ENCODE data around the gene CAPN15. TPM values are rescaled to one million over a fixed set of nuclear protein-coding genes. Genes with fewer than 3 reads are reported as not detected.

The CAPN15 gene
- total RNA-seq, 1 experiment from 2014 or later, result 91.2 TPM

GRCh38 chr16:521381-522210 is 5.9 kb upstream of the CAPN15 start:
- H3K4me1 ChIP-seq (ENCODE audit: insufficient read depth, low read length, poor library complexity, severe bottlenecking), result peaks cover 7% of the 10 kb centered on the region
- intact Hi-C loops (cut with micrococcal nuclease; ENCODE audit: unreplicated experiment), result no loop called here
- CTCF ChIA-PET, result no interaction called here
- POLR2A ChIA-PET (ENCODE audit: low non-redundant PET), result no interaction called here
- no peak overlapping the region for H3K4me3 ChIP-seq (ENCODE audit: low read depth, low read length, poor library complexity, severe bottlenecking)
- TF ChIP-seq EZH2 (IDR thresholded peaks at IDR 0.05; ENCODE audit: borderline replicate concordance, low read depth, low read length, poor library complexity, severe bottlenecking), result no peak
- TF ChIP-seq CTCF (conservative IDR thresholded peaks at IDR 0.05; ENCODE audit: low read depth, low read length), result no peak
- H3K9me3 ChIP-seq (ENCODE audit: low read depth, low read length, poor library complexity, severe bottlenecking), result no peaks in the 10 kb centered on the region
- no peak for DNase-seq (ENCODE audit: low spot score)
- H3K27me3 ChIP-seq (replicated peaks; ENCODE audit: insufficient read depth, low read depth, low read length, poor library complexity), result no peaks in the 10 kb centered on the region
- H3K27ac ChIP-seq (ENCODE audit: low read depth, low read length, poor library complexity, severe bottlenecking), result no peak overlapping the region
- peaks cover 12% of the 10 kb centered on the region for H3K36me3 ChIP-seq (ENCODE audit: insufficient read depth, low read length, poor library complexity, severe bottlenecking)
- no TSS peak for BruUV-seq (replicated peaks)

GRCh38 chr16:522320-523096 is 5.0 kb upstream of the CAPN15 start:
- no peak for DNase-seq (ENCODE audit: low spot score)
- no peak for TF ChIP-seq CTCF (conservative IDR thresholded peaks at IDR 0.05; ENCODE audit: low read depth, low read length)
- TF ChIP-seq EZH2 (IDR thresholded peaks at IDR 0.05; ENCODE audit: borderline replicate concordance, low read depth, low read length, poor library complexity, severe bottlenecking), result no peak
- Histone ChIP-seq H3K36me3 (ENCODE audit: insufficient read depth, low read length, poor library complexity, severe bottlenecking) (peaks cover 12% of the 10 kb centered on the region), H3K4me3 (ENCODE audit: low read depth, low read length, poor library complexity, severe bottlenecking) (no peak overlapping the region), H3K27me3 (replicated peaks; ENCODE audit: insufficient read depth, low read depth, low read length, poor library complexity) (no peaks in the 10 kb centered on the region), H3K27ac (ENCODE audit: low read depth, low read length, poor library complexity, severe bottlenecking) (no peak overlapping the region), H3K9me3 (ENCODE audit: low read depth, low read length, poor library complexity, severe bottlenecking) (no peaks in the 10 kb centered on the region), H3K4me1 (ENCODE audit: insufficient read depth, low read length, poor library complexity, severe bottlenecking) (peaks cover 7% of the 10 kb centered on the region)
- BruUV-seq (replicated peaks), result no TSS peak
- ChIA-PET POLR2A (ENCODE audit: low non-redundant PET) (no interaction called here), CTCF (no interaction called here)
- intact Hi-C loops (cut with micrococcal nuclease; ENCODE audit: unreplicated experiment), result no loop called here

GRCh38 chr16:523097-523741 is 4.3 kb upstream of the CAPN15 start:
- intact Hi-C loops (cut with micrococcal nuclease; ENCODE audit: unreplicated experiment), result no loop called here
- H3K36me3 ChIP-seq (ENCODE audit: insufficient read depth, low read length, poor library complexity, severe bottlenecking), result peaks cover 12% of the 10 kb centered on the region
- ChIA-PET POLR2A (ENCODE audit: low non-redundant PET) (interaction anchor here (0.6 to 0.7 kb wide), 2 partner anchors 13 to 97 kb away, joined by 5 to 13 read pairs; partner anchors contain the start of gene RAB11FIP3), CTCF (no interaction called here)
- no peak for DNase-seq (ENCODE audit: low spot score)
- H3K27ac ChIP-seq (ENCODE audit: low read depth, low read length, poor library complexity, severe bottlenecking), result no peak overlapping the region
- TF ChIP-seq EZH2 (IDR thresholded peaks at IDR 0.05; ENCODE audit: borderline replicate concordance, low read depth, low read length, poor library complexity, severe bottlenecking) (no peak), CTCF (conservative IDR thresholded peaks at IDR 0.05; ENCODE audit: low read depth, low read length) (no peak)
- no peaks in the 10 kb centered on the region for H3K27me3 ChIP-seq (replicated peaks; ENCODE audit: insufficient read depth, low read depth, low read length, poor library complexity)
- H3K4me1 ChIP-seq (ENCODE audit: insufficient read depth, low read length, poor library complexity, severe bottlenecking), result peaks cover 7% of the 10 kb centered on the region
- BruUV-seq (replicated peaks), result no TSS peak
- no peaks in the 10 kb centered on the region for H3K9me3 ChIP-seq (ENCODE audit: low read depth, low read length, poor library complexity, severe bottlenecking)
- H3K4me3 ChIP-seq (ENCODE audit: low read depth, low read length, poor library complexity, severe bottlenecking), result no peak overlapping the region

Measured in A673 (cell line).